HCT116 (cell line): ENCODE data around the gene AP1B1. TPM values are rescaled to one million over a fixed set of nuclear protein-coding genes. Genes with fewer than 3 reads are reported as not detected.

ENCODE experiments used
- ATAC-seq: fragments of 200-7000 bp; cut with Tn5 transposase; 2 replicates; pipeline ENCODE4 v1.9.1; 2020; ENCODE audit warnings: mild to moderate bottlenecking, moderate library complexity
- BruUV-seq: library from RNA; stranded (reverse); fragments of 400-500 nt; replicated peaks from 2 replicates; lab custom pipeline; 2021; lab: Mats Ljungman, UMichigan
- CTCF ChIA-PET: fragments of 300-600 bp; sonication (Branson Sonifier 250); formaldehyde crosslinking; loops from one replicate; lab custom pipeline; 2021; ENCODE audit warnings: antibody characterized with exemption; lab: Charles Lee
- POLR2A ChIA-PET: fragments of 300-600, 350-600 bp; sonication (Branson Sonifier 250); formaldehyde crosslinking; loops from one replicate; lab custom pipeline; 2021; ENCODE audit warnings: antibody characterized with exemption; lab: Charles Lee
- RAD21 ChIA-PET, 2 experiments: fragments of 300-600 bp; sonication (Branson Sonifier 250); formaldehyde crosslinking; loops; one replicate each; lab custom pipeline; 2023; ENCODE audit warnings: low total read pairs in 2 of 2; ENCODE audit not compliant: uncharacterized antibody in 2 of 2, unreplicated experiment in 2 of 2, low non-redundant PET in 1 of 2; lab: Charles Lee
- DNase-seq: peaks from one replicate; pipeline ENCODE4 v3.0.0-alpha.2; 2010; ENCODE audit warnings: low read depth, low spot score
- H2AFZ ChIP-seq: fragments of 200-600 bp; shearing (Covaris generic), sonication (generic); 2 replicates; pipeline ENCODE4 v1.6.1; 2017; ENCODE audit warnings: low read depth, mixed run types, mixed read lengths, antibody characterized with exemption, low read length; ENCODE audit not compliant: poor library complexity, severe bottlenecking
- H3K27ac ChIP-seq: 2 replicates; pipeline ENCODE4 v1.5.1; 2012; ENCODE audit warnings: low read depth, low read length
- H3K27me3 ChIP-seq: fragments of 200-600 bp; sonication (generic); 2 replicates; pipeline ENCODE4 v1.6.1; 2016; ENCODE audit warnings: mixed run types, low read length, mixed read lengths; ENCODE audit not compliant: insufficient read depth
- H3K36me3 ChIP-seq, 2 experiments: fragments of 200-500 bp in 1 of 2; fragments of 200-600 bp in 1 of 2; sonication (Bioruptor generic) in 1 of 2; sonication (generic) in 1 of 2; 2 replicates each; pipeline versions ENCODE4 v1.5.1 to v1.6.1; 2014 to 2016; ENCODE audit warnings: low read length in 2 of 2, inconsistent platforms in 1 of 2, mixed read lengths in 1 of 2, mixed run types in 1 of 2; ENCODE audit not compliant: insufficient read depth in 2 of 2, control insufficient read depth in 1 of 2
- H3K4me1 ChIP-seq, 2 experiments: fragments of 200-600 bp in 1 of 2; sonication (generic) in 1 of 2; 2 replicates each; pipeline versions ENCODE4 v1.5.1 to v1.6.1; 2012 to 2017; ENCODE audit warnings: low read length in 2 of 2, inconsistent platforms in 1 of 2, mild to moderate bottlenecking in 1 of 2, mixed read lengths in 1 of 2, mixed run types in 1 of 2, moderate library complexity in 1 of 2; ENCODE audit not compliant: insufficient read depth in 2 of 2, control insufficient read depth in 1 of 2
- H3K4me2 ChIP-seq: fragments of 200-600 bp; sonication (generic); 2 replicates; pipeline ENCODE4 v1.6.1; 2017; ENCODE audit warnings: mixed run types, low read length, mixed read lengths
- H3K4me3 ChIP-seq, 2 experiments: fragments of 200-600 bp in 1 of 2; sonication (generic) in 1 of 2; replicated peaks in 1 of 2; 2 replicates each; pipeline ENCODE4 v1.5.1; 2011 to 2016; ENCODE audit warnings: low read length in 2 of 2, control low read depth in 1 of 2, low read depth in 1 of 2, mild to moderate bottlenecking in 1 of 2, mixed read lengths in 1 of 2, mixed run types in 1 of 2
- H3K79me2 ChIP-seq: fragments of 200-600 bp; sonication (generic); 2 replicates; pipeline ENCODE4 v1.6.1; 2017; ENCODE audit warnings: mild to moderate bottlenecking, mixed run types, low read length, moderate library complexity, mixed read lengths; ENCODE audit not compliant: insufficient read depth
- H3K9ac ChIP-seq: fragments of 200-600 bp; sonication (generic); 2 replicates; pipeline ENCODE4 v1.6.1; 2016; ENCODE audit warnings: low read length, mixed read lengths
- H3K9me2 ChIP-seq: fragments of 200-600 bp; sonication (generic), shearing (Covaris generic); 2 replicates; pipeline ENCODE4 v1.6.1; 2017; ENCODE audit warnings: mixed run types, mild to moderate bottlenecking, moderate library complexity; ENCODE audit not compliant: insufficient read depth
- H3K9me3 ChIP-seq, 2 experiments: fragments of 200-500 bp in 1 of 2; fragments of 200-600 bp in 1 of 2; sonication (Bioruptor generic) in 1 of 2; sonication (generic) in 1 of 2; 2 replicates each; pipeline ENCODE4 v1.6.1; 2014 to 2017; ENCODE audit warnings: low read length in 2 of 2, mixed read lengths in 2 of 2, inconsistent platforms in 1 of 2, low read depth in 1 of 2, mild to moderate bottlenecking in 1 of 2, mixed run types in 1 of 2, moderate library complexity in 1 of 2; ENCODE audit not compliant: control insufficient read depth in 1 of 2, insufficient read depth in 1 of 2
- H4K20me1 ChIP-seq: fragments of 200-600 bp; sonication (generic), shearing (Covaris generic); 2 replicates; pipeline ENCODE4 v1.6.1; 2017; ENCODE audit warnings: mixed run types, mild to moderate bottlenecking, moderate library complexity; ENCODE audit not compliant: insufficient read depth
- CEBPB ChIP-seq: IDR thresholded peaks from 2 replicates; pipeline ENCODE4 v1.6.1; 2012; ENCODE audit warnings: low read depth
- EGR1 ChIP-seq: IDR thresholded peaks from 2 replicates; pipeline ENCODE4 v1.6.1; 2012; ENCODE audit warnings: low read depth
- EZH2phosphoT487 ChIP-seq: fragments of 200-600 bp; IDR thresholded peaks from 2 replicates; pipeline ENCODE4 v1.6.1; 2018; ENCODE audit warnings: antibody characterized with exemption, borderline replicate concordance
- JUND ChIP-seq: IDR thresholded peaks from 2 replicates; pipeline ENCODE4 v1.6.1; 2012
- POLR2A ChIP-seq: IDR thresholded peaks from 2 replicates; pipeline ENCODE4 v1.7.0; 2011; ENCODE audit warnings: borderline replicate concordance; ENCODE audit not compliant: insufficient read depth, insufficient read length; ENCODE audit errors: extremely low read depth
- POLR2AphosphoS5 ChIP-seq: IDR thresholded peaks from 2 replicates; pipeline ENCODE4 v1.6.1; 2011; ENCODE audit warnings: mild to moderate bottlenecking, low read depth, low read length, moderate library complexity
- RAD21 ChIP-seq: IDR thresholded peaks from 2 replicates; pipeline ENCODE4 v1.6.1; 2012; ENCODE audit warnings: low read depth, mild to moderate bottlenecking
- REST ChIP-seq: IDR thresholded peaks from 2 replicates; pipeline ENCODE4 v1.6.1; 2012; ENCODE audit warnings: low read depth
- SIN3A ChIP-seq: IDR thresholded peaks from 2 replicates; pipeline ENCODE4 v1.6.1; 2012; ENCODE audit warnings: low read depth
- SP1 ChIP-seq: IDR thresholded peaks from 2 replicates; pipeline ENCODE4 v1.6.1; 2012; ENCODE audit warnings: low read depth
- YY1 ChIP-seq: IDR thresholded peaks from 2 replicates; pipeline ENCODE4 v1.6.1; 2011; ENCODE audit warnings: low read length, low read depth, moderate library complexity, mild to moderate bottlenecking; ENCODE audit not compliant: insufficient replicate concordance; ENCODE audit errors: extremely low read depth
- ZFX ChIP-seq: fragments of 450-650 bp; IDR thresholded peaks from 2 replicates; pipeline ENCODE4 v1.6.1; 2017
- ZNF274 ChIP-seq: fragments of 200-500 bp; sonication (Bioruptor generic); IDR thresholded peaks from 2 replicates; pipeline ENCODE4 v1.6.1; 2014; ENCODE audit warnings: mild to moderate bottlenecking, low read depth, low read length, inconsistent platforms
- intact Hi-C: fragments of 100-400 bp; cut with micrococcal nuclease; formaldehyde crosslinking; loops from 2 replicates; pipeline ENCODE4 v1.10.0; 2022
- total RNA-seq: library from RNA; stranded (reverse); gene quantifications from one replicate; pipeline ENCODE4 v1.2.1, GENCODE V29; 2021; ENCODE audit not compliant: unreplicated experiment
- TF ChIP-seq, protein P1 (sequence below): IDR thresholded peaks from 2 replicates; pipeline ENCODE4 v1.6.1; 2012

The AP1B1 gene
- total RNA-seq, 1 experiment from 2014 or later: 60.4 TPM

GRCh38 chr22:29346659-29347058 lies 41.7 kb downstream of the AP1B1 start:
- no TSS peak for BruUV-seq
- intact Hi-C loops: no loop called here
- no peak overlapping the region for H3K4me3 ChIP-seq
- ChIA-PET POLR2A (no interaction called here), RAD21 (no interaction called here), CTCF (no interaction called here)
- TF ChIP-seq, protein P1, sequence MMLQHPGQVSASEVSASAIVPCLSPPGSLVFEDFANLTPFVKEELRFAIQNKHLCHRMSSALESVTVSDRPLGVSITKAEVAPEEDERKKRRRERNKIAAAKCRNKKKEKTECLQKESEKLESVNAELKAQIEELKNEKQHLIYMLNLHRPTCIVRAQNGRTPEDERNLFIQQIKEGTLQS: no peak
- no peak for TF ChIP-seq REST
- no peak for TF ChIP-seq CEBPB
- TF ChIP-seq POLR2A: no peak
- no peak for TF ChIP-seq SP1
- no peak for TF ChIP-seq EZH2phosphoT487
- TF ChIP-seq ZFX: no peak
- TF ChIP-seq RAD21: no peak
- no peak for TF ChIP-seq POLR2AphosphoS5
- no peak for TF ChIP-seq ZNF274
- no peak for TF ChIP-seq JUND
- no peak for TF ChIP-seq SIN3A
- TF ChIP-seq EGR1: no peak
- TF ChIP-seq YY1: no peak
- H3K27me3 ChIP-seq: no peaks in the 10 kb centered on the region
- H3K36me3 ChIP-seq: peaks cover 11 to 29% of the 10 kb centered on the region in 2 experiments; a peak in 3 of 4 replicates
- ATAC-seq (no peak), DNase-seq (no peak)
- no peaks in the 10 kb centered on the region; the same call in 1 of the 2 replicates for H4K20me1 ChIP-seq
- peaks cover 27 to 33% of the 10 kb centered on the region in 2 experiments for H3K4me1 ChIP-seq
- H3K9me3 ChIP-seq: no peaks in the 10 kb centered on the region
- no peak overlapping the region for H3K9ac ChIP-seq
- H3K79me2 ChIP-seq: no peaks in the 10 kb centered on the region
- no peak overlapping the region for H2AFZ ChIP-seq
- H3K27ac ChIP-seq: no peak overlapping the region
- no peak overlapping the region for H3K4me2 ChIP-seq
- H3K9me2 ChIP-seq: no peaks in the 10 kb centered on the region
